H1 (cell line): ENCODE results near the gene TAAR8. TPM values are rescaled to one million over a fixed set of nuclear protein-coding genes. Genes with fewer than 3 reads are reported as not detected.

Source experiments
- CTCF ChIA-PET: fragments of 300-600 bp; sonication (Branson Sonifier 250); formaldehyde crosslinking; loops from one replicate; lab custom pipeline; 2021; ENCODE audit not compliant: partially characterized antibody; lab: Charles Lee
- POLR2A ChIA-PET: fragments of 300-600 bp; sonication (Branson Sonifier 250); formaldehyde crosslinking; loops from one replicate; lab custom pipeline; 2021; ENCODE audit warnings: inconsistent platforms; ENCODE audit not compliant: partially characterized antibody; lab: Charles Lee
- DNase-seq, 2 experiments: peaks; one replicate each; pipeline versions ENCODE4 v3.0.0 to v3.0.0-alpha.2; 2010 to 2022; ENCODE audit warnings: low spot score in 2 of 2, low read depth in 1 of 2, mixed read lengths in 1 of 2
- FAIRE-seq: peaks from 2 replicates; lab custom pipeline; 2011; peaks lifted over from hg19 to GRCh38; lab: Jason Lieb, UNC
- H2AFZ ChIP-seq: 2 replicates; pipeline ENCODE4 v1.8.1; 2012; ENCODE audit warnings: low read length, inconsistent platforms
- H2AK5ac ChIP-seq: 2 replicates; pipeline ENCODE4 v1.6.1; 2013; ENCODE audit warnings: low read depth, low read length
- H2BK120ac ChIP-seq: replicated peaks from 2 replicates; pipeline ENCODE3; 2013; ENCODE audit warnings: low read depth, low read length, inconsistent platforms
- H2BK12ac ChIP-seq: 2 replicates; pipeline ENCODE4 v1.6.1; 2013; ENCODE audit warnings: low read depth, low read length
- H2BK15ac ChIP-seq: 2 replicates; pipeline ENCODE4 v1.6.1; 2013; ENCODE audit warnings: low read length
- H2BK20ac ChIP-seq: 2 replicates; pipeline ENCODE4 v1.6.1; 2013; ENCODE audit warnings: low read length
- H2BK5ac ChIP-seq: 2 replicates; pipeline ENCODE4 v1.6.1; 2013; ENCODE audit warnings: low read depth, low read length
- H3K14ac ChIP-seq: 2 replicates; pipeline ENCODE4 v1.6.1; 2013; ENCODE audit warnings: inconsistent platforms; ENCODE audit not compliant: insufficient read length
- H3K18ac ChIP-seq: 2 replicates; pipeline ENCODE4 v1.6.1; 2013; ENCODE audit warnings: low read length; ENCODE audit errors: extremely low read depth
- H3K23ac ChIP-seq: 2 replicates; pipeline ENCODE4 v1.6.1; 2013; ENCODE audit warnings: inconsistent platforms; ENCODE audit not compliant: insufficient read length
- H3K23me2 ChIP-seq: 2 replicates; pipeline ENCODE4 v1.6.1; 2013; ENCODE audit warnings: low read depth, low read length
- H3K27ac ChIP-seq: 2 replicates; pipeline ENCODE4 v1.6.1; 2011; ENCODE audit warnings: low read depth, low read length, inconsistent platforms
- H3K27me3 ChIP-seq, 4 experiments: replicated peaks in 1 of 4; 1 replicate in 1 of 4; 2 replicates in 3 of 4; pipeline versions ENCODE4 v1.6.1 to v1.8.1; 2011 to 2013; ENCODE audit warnings: low read length in 3 of 4, mild to moderate bottlenecking in 3 of 4, inconsistent platforms in 2 of 4, mixed read lengths in 2 of 4, moderate library complexity in 1 of 4; ENCODE audit not compliant: control insufficient read depth in 3 of 4, insufficient read depth in 3 of 4; ENCODE audit errors: extremely low read depth in 1 of 4
- H3K36me3 ChIP-seq, 4 experiments: 2 replicates each; pipeline versions ENCODE4 v1.6.1 to v1.8.1; 2011 to 2013; ENCODE audit warnings: mild to moderate bottlenecking in 4 of 4, low read length in 3 of 4, moderate library complexity in 2 of 4, control low read depth in 1 of 4, inconsistent platforms in 1 of 4; ENCODE audit not compliant: insufficient read depth in 4 of 4, control insufficient read depth in 2 of 4
- H3K4ac ChIP-seq: replicated peaks from 2 replicates; pipeline ENCODE3; 2013; ENCODE audit warnings: low read length, low read depth, mixed read lengths, inconsistent platforms; ENCODE audit not compliant: insufficient read length
- H3K4me1 ChIP-seq, 4 experiments: replicated peaks in 1 of 4; 1 replicate in 1 of 4; 2 replicates in 3 of 4; pipeline versions ENCODE4 v1.6.1 to v1.8.1; 2011 to 2013; ENCODE audit warnings: low read length in 3 of 4, inconsistent platforms in 2 of 4, mixed read lengths in 1 of 4; ENCODE audit not compliant: insufficient read depth in 4 of 4, control insufficient read depth in 3 of 4
- H3K4me2 ChIP-seq, 2 experiments: 2 replicates each; pipeline versions ENCODE4 v1.6.1 to v1.8.1; 2011 to 2013; ENCODE audit warnings: low read depth in 2 of 2, low read length in 2 of 2, control low read depth in 1 of 2, inconsistent platforms in 1 of 2, mild to moderate bottlenecking in 1 of 2; ENCODE audit not compliant: insufficient read depth in 1 of 2
- H3K4me3 ChIP-seq, 4 experiments: fragments of 200-600, 300-600 bp in 1 of 4; sonication (generic), shearing (Covaris generic), sonication (Bioruptor Twin) in 1 of 4; 2 replicates each; pipeline versions ENCODE4 v1.5.1 to v1.8.1; 2011 to 2016; ENCODE audit warnings: low read length in 4 of 4, low read depth in 3 of 4, control low read depth in 2 of 4, inconsistent platforms in 2 of 4, mild to moderate bottlenecking in 2 of 4, mixed read lengths in 1 of 4, moderate library complexity in 1 of 4; ENCODE audit not compliant: insufficient read depth in 2 of 4; ENCODE audit errors: extremely low read depth in 1 of 4
- H3K56ac ChIP-seq: replicated peaks from 2 replicates; pipeline ENCODE3; 2013; ENCODE audit warnings: low read depth, mild to moderate bottlenecking, mixed read lengths, low read length, inconsistent platforms; ENCODE audit not compliant: insufficient read length
- H3K79me1 ChIP-seq: 2 replicates; pipeline ENCODE4 v1.6.1; 2013; ENCODE audit warnings: low read depth, low read length, control low read depth
- H3K79me2 ChIP-seq, 2 experiments: 2 replicates each; pipeline versions ENCODE4 v1.6.1 to v1.8.1; 2012 to 2013; ENCODE audit warnings: low read length in 2 of 2, mild to moderate bottlenecking in 2 of 2, inconsistent platforms in 1 of 2; ENCODE audit not compliant: insufficient read depth in 2 of 2, control insufficient read depth in 1 of 2
- H3K9ac ChIP-seq, 4 experiments: replicated peaks in 1 of 4; 1 replicate in 1 of 4; 2 replicates in 3 of 4; pipeline versions ENCODE4 v1.6.1 to v1.8.1; 2011 to 2013; ENCODE audit warnings: low read depth in 3 of 4, low read length in 3 of 4, control low read depth in 2 of 4, mild to moderate bottlenecking in 2 of 4, moderate library complexity in 2 of 4, inconsistent platforms in 1 of 4; ENCODE audit errors: extremely low read depth in 1 of 4
- H3K9me3 ChIP-seq, 2 experiments: 2 replicates each; pipeline versions ENCODE4 v1.6.1 to v1.8.1; 2012 to 2013; ENCODE audit warnings: mild to moderate bottlenecking in 2 of 2, moderate library complexity in 2 of 2, control low read depth in 1 of 2, inconsistent platforms in 1 of 2, low read depth in 1 of 2, low read length in 1 of 2, mixed read lengths in 1 of 2; ENCODE audit not compliant: insufficient read depth in 2 of 2
- H4K20me1 ChIP-seq, 2 experiments: replicated peaks in 1 of 2; 2 replicates each; pipeline versions ENCODE3 to v1.8.1; 2011 to 2013; ENCODE audit warnings: inconsistent platforms in 2 of 2, low read length in 2 of 2, mild to moderate bottlenecking in 1 of 2; ENCODE audit not compliant: insufficient read depth in 2 of 2, control insufficient read depth in 1 of 2
- H4K5ac ChIP-seq: 2 replicates; pipeline ENCODE4 v1.6.1; 2013; ENCODE audit warnings: low read length, low read depth, mixed read lengths, inconsistent platforms; ENCODE audit not compliant: insufficient read length
- H4K8ac ChIP-seq: 2 replicates; pipeline ENCODE4 v1.8.0; 2013; ENCODE audit warnings: mild to moderate bottlenecking, moderate library complexity, low read length, inconsistent platforms; ENCODE audit not compliant: insufficient read depth; ENCODE audit errors: extremely low read depth
- H4K91ac ChIP-seq: replicated peaks from 2 replicates; pipeline ENCODE3; 2013; ENCODE audit warnings: low read length, mixed read lengths, inconsistent platforms; ENCODE audit not compliant: insufficient read length
- CEBPB ChIP-seq: IDR thresholded peaks from 2 replicates; pipeline ENCODE4 v1.6.1; 2012; ENCODE audit warnings: low read depth, low read length
- CTCF ChIP-seq, 3 experiments: IDR thresholded peaks; 1 replicate in 2 of 3; 2 replicates in 1 of 3; pipeline versions ENCODE4 v1.5.1 to v1.6.1; 2011; ENCODE audit warnings: low read length in 3 of 3, mild to moderate bottlenecking in 3 of 3, inconsistent platforms in 2 of 3, low read depth in 1 of 3, moderate library complexity in 1 of 3; ENCODE audit not compliant: insufficient read depth in 1 of 3; ENCODE audit errors: control extremely low read depth in 1 of 3
- GABPA ChIP-seq: IDR thresholded peaks from 2 replicates; pipeline ENCODE4 v1.6.1; 2011; ENCODE audit warnings: mild to moderate bottlenecking, low read length, moderate library complexity, borderline replicate concordance; ENCODE audit not compliant: insufficient read depth
- HDAC2 ChIP-seq, 2 experiments: fragments of 300-600 bp in 1 of 2; sonication (generic) in 1 of 2; IDR thresholded peaks; 2 replicates each; pipeline ENCODE4 v1.6.1; 2011 to 2012; ENCODE audit warnings: low read depth in 2 of 2, low read length in 2 of 2, mild to moderate bottlenecking in 2 of 2, moderate library complexity in 2 of 2, borderline replicate concordance in 1 of 2, inconsistent platforms in 1 of 2
- HDAC6 ChIP-seq: IDR thresholded peaks from one replicate; pipeline ENCODE4 v1.7.1; 2012; ENCODE audit warnings: low read depth, mild to moderate bottlenecking, inconsistent platforms, low read length, moderate library complexity
- NANOG ChIP-seq: IDR thresholded peaks from 2 replicates; pipeline ENCODE4 v1.6.1; 2011; ENCODE audit warnings: low read length, low read depth, mild to moderate bottlenecking, inconsistent platforms; ENCODE audit not compliant: insufficient read depth, poor library complexity, severe bottlenecking
- POLR2AphosphoS5 ChIP-seq: IDR thresholded peaks from 2 replicates; pipeline ENCODE4 v1.6.1; 2011; ENCODE audit warnings: low read depth, low read length
- SIX5 ChIP-seq: IDR thresholded peaks from 2 replicates; pipeline ENCODE4 v1.6.1; 2011; ENCODE audit warnings: mild to moderate bottlenecking, low read depth, low read length
- SP1 ChIP-seq: IDR thresholded peaks from 2 replicates; pipeline ENCODE4 v1.6.1; 2011; ENCODE audit warnings: low read depth, low read length
- SP2 ChIP-seq: IDR thresholded peaks from 2 replicates; pipeline ENCODE4 v1.6.1; 2012; ENCODE audit warnings: mild to moderate bottlenecking, low read length, inconsistent platforms
- SP4 ChIP-seq: IDR thresholded peaks from 2 replicates; pipeline ENCODE4 v1.6.1; 2012; ENCODE audit warnings: low read length, inconsistent platforms
- SUZ12 ChIP-seq: fragments of 200-600 bp; sonication (generic); IDR thresholded peaks from 2 replicates; pipeline ENCODE4 v1.6.1; 2012; ENCODE audit warnings: mild to moderate bottlenecking, inconsistent platforms, low read length, moderate library complexity, mixed read lengths
- WGBS, 2 experiments: shearing (Covaris generic) in 1 of 2; methylation state at CpG; one replicate each; pipeline versions ENCODE4 v1.1.6 to v1.1.7; 2013 to 2015; ENCODE audit warnings: low lambda C conversion rate in 2 of 2, mixed read lengths in 2 of 2, inconsistent platforms in 1 of 2, low coverage in 1 of 2, missing lambda C conversion rate in 1 of 2; ENCODE audit not compliant: insufficient replicate concordance in 2 of 2, insufficient coverage in 1 of 2, insufficient read length in 1 of 2; ENCODE audit errors: extremely low coverage in 1 of 2, missing lambda C conversion rate in 1 of 2; 5-methylcytosine and 5-hydroxymethylcytosine counted together
- polyA plus RNA-seq, 7 experiments: library from polyadenylated mRNA; depleted of rRNA in 3 of 7; stranded (reverse) in 5 of 7; unstranded in 2 of 7; fragments of >200 nt in 5 of 7; fragments of 200-250 nt in 2 of 7; gene quantifications; 1 replicate in 5 of 7; 2 replicates in 1 of 7; 4 replicates in 1 of 7; pipeline versions ENCODE4 v1.2.1 to v1.2.3, GENCODE V29; 2011 to 2013; ENCODE audit warnings: missing spikeins in 2 of 7, mixed read lengths in 2 of 7
- total RNA-seq: library from RNA; stranded (reverse); fragmentation: NEBNext Ultra II Directional; extraction: Animal tissue kit (Norgen Biotek cat#: 25700); gene quantifications from 2 replicates; pipeline ENCODE4 v1.2.1, GENCODE V29; 2021

TAAR8 gene
- total and polyA plus RNA-seq, 2 of the 8 experiments (the other 6 are each of a cell fraction or from before 2014, with no cell fraction given) = not detected

GRCh38 chr6:132566404-132566803 is 13.9 kb downstream of the TAAR8 start:
- H2BK120ac ChIP-seq = no peak overlapping the region
- no peak overlapping the region for H3K9ac ChIP-seq
- CTCF ChIA-PET = interaction anchor here (1.5 kb wide), 1 partner anchor 9 kb away, joined by 3 read pairs; no protein-coding TSS in a partner anchor
- H3K27ac ChIP-seq = no peak overlapping the region
- WGBS, 2 experiments = 91% methylated on average over 6 of the region's 6 CpGs; no CpG with 5 or more reads in 1 of the 2 experiments
- H4K20me1 ChIP-seq = no peaks in the 10 kb centered on the region
- H2BK15ac ChIP-seq = no peak overlapping the region
- no peak overlapping the region for H3K4me3 ChIP-seq
- no peak overlapping the region for H3K18ac ChIP-seq
- H3K4me2 ChIP-seq = no peak overlapping the region
- no peaks in the 10 kb centered on the region for H3K27me3 ChIP-seq
- no peak overlapping the region for H3K23ac ChIP-seq
- no peak for FAIRE-seq
- H3K4ac ChIP-seq = no peak overlapping the region
- H4K8ac ChIP-seq = no peak overlapping the region
- no peak overlapping the region for H4K5ac ChIP-seq
- POLR2A ChIA-PET = no interaction called here
- no peaks in the 10 kb centered on the region for H3K79me1 ChIP-seq
- H2AFZ ChIP-seq = no peak overlapping the region
- H3K56ac ChIP-seq = no peak overlapping the region
- no peaks in the 10 kb centered on the region for H3K23me2 ChIP-seq
- no peak for DNase-seq
- no peak overlapping the region for H2AK5ac ChIP-seq
- H4K91ac ChIP-seq = no peak overlapping the region
- H2BK12ac ChIP-seq = no peak overlapping the region
- H3K9me3 ChIP-seq = no peaks in the 10 kb centered on the region
- H2BK20ac ChIP-seq = no peak overlapping the region
- H3K4me1 ChIP-seq = peaks cover 0 to 6% (median 1%) of the 10 kb centered on the region in 4 experiments; a peak in 5 of 7 replicates
- H3K36me3 ChIP-seq = no peaks in the 10 kb centered on the region
- H3K14ac ChIP-seq = no peak overlapping the region
- no peaks in the 10 kb centered on the region for H3K79me2 ChIP-seq
- no peak overlapping the region for H2BK5ac ChIP-seq
- no peak for TF ChIP-seq SP1
- TF ChIP-seq CEBPB = no peak
- TF ChIP-seq HDAC6 = no peak
- no peak for TF ChIP-seq CTCF (IDR thresholded peaks at IDR 0.05; ENCODE audit: control extremely low read depth in 1 of 3, insufficient read depth in 1 of 3, low read depth in 1 of 3, low read length in 3 of 3)
- no peak for TF ChIP-seq HDAC2 (IDR thresholded peaks at IDR 0.05; ENCODE audit: borderline replicate concordance in 1 of 2, low read depth in 2 of 2, low read length in 2 of 2)
- TF ChIP-seq POLR2AphosphoS5 = no peak
- no peak for TF ChIP-seq SP2
- no peak for TF ChIP-seq NANOG
- no peak for TF ChIP-seq SUZ12
- TF ChIP-seq GABPA = no peak
- no peak for TF ChIP-seq SP4
- TF ChIP-seq SIX5 = no peak
